ENCODE data around the gene NECAB2.

- TF ChIP-seq CTCF (conservative IDR thresholded peaks at IDR 0.05 in 1 of 2, IDR thresholded peaks at IDR 0.05 in 1 of 2; ENCODE audit: extremely low read depth in 1 of 2, insufficient read depth in 1 of 2, low read depth in 1 of 2, low read length in 2 of 2) (no peak), EZH2 (IDR thresholded peaks at IDR 0.05; ENCODE audit: borderline replicate concordance, low read length) (no peak)
Measured at GRCh38 chr16:83948914-83949723, 18.9 kb upstream of the NECAB2 start.

Measured in mammary epithelial cell (primary cell).